Measurements from ENCODE around the gene AKAP6. TPM values are rescaled to one million over a fixed set of nuclear protein-coding genes. Genes with fewer than 3 reads are reported as not detected.
A peak's percentile ranks its signal among the peaks of the same experiment; 100 is the strongest.

AKAP6 gene
- total RNA-seq, 1 donor from 2014 or later: 8.5 TPM

GRCh38 chr14:32492457-32492856, 163.4 kb downstream of the AKAP6 start:
- Mint-ChIP-seq H3K4me1 (peaks cover 20% of the 10 kb centered on the region), H3K4me3 (no peak overlapping the region), H3K27me3 (ENCODE audit: low read depth) (no peaks in the 10 kb centered on the region), H3K27ac (no peak overlapping the region), H3K36me3 (no peaks in the 10 kb centered on the region), H3K9me3 (no peaks in the 10 kb centered on the region)
- DNase-seq (ENCODE audit: low spot score in 2 of 2, unreplicated experiment in 2 of 2): no peak
- TF ChIP-seq CTCF (IDR thresholded peaks at IDR 0.05; ENCODE audit: unreplicated experiment): no peak

DNA sequence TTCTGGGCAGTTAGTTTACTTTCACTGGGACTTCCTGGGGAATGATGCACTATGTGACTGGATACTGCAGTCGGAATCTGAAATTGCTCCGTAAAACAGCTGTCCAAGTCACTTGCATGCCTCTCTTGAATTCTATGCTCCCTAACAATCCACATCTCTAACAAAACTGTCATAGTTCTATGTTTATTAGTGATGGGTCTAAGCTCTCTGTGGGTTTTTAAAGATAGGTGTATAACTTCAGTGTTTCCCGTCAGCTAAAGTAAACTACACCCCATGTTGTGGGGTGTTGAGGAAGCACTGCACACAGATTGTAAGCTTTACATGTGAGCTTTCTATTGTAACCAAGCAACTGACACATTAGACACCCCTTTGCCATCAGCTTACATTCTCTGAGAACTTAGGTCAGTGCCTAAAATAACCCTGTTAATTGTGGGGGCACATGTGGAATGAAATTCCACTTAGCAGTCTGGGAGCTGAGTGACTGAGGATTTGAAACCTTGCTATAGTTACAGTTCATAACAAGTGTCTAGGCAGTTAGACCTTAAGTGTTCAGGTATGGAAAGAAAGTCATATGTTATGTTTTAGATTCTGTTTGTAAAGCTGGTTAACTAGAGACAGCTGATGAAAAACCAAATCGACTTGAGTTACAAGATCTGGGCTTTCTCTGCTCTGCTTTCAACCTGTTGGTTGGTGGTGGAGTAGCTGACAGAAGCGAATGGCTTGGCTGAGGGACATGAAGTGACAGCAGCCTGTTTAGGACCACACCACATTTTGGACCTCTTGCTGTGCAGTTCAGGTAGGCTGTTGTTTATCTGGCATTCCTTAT, 165.7 kb downstream of the AKAP6 start:
- no peaks in the 10 kb centered on the region for H3K36me3 Mint-ChIP-seq
- no peak for TF ChIP-seq CTCF (IDR thresholded peaks at IDR 0.05; ENCODE audit: unreplicated experiment)
- H3K4me3 Mint-ChIP-seq: no peak overlapping the region
- no peaks in the 10 kb centered on the region for H3K9me3 Mint-ChIP-seq
- no peaks in the 10 kb centered on the region for H3K27me3 Mint-ChIP-seq (ENCODE audit: low read depth)
- H3K4me1 Mint-ChIP-seq: peaks cover 20% of the 10 kb centered on the region
- DNase-seq (ENCODE audit: low spot score in 2 of 2, unreplicated experiment in 2 of 2): no peak
- H3K27ac Mint-ChIP-seq: no peak overlapping the region

DNA sequence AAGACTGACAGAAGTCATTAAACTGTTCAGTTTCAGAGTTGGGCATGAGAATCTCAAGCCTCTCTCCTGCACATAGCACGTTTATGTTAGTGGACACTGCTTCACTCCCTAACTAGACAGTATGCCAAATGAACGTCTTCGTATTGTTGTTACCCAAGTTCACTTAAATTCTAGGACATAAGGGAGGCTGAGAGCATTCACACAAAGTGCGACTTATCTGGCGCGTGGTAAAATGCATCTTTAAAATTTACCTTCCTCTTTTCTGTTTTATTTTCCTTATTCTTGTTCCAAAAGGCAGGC, 166.3 kb downstream of the AKAP6 start:
- TF ChIP-seq CTCF (IDR thresholded peaks at IDR 0.05; ENCODE audit: unreplicated experiment): no peak
- Mint-ChIP-seq H3K9me3 (no peaks in the 10 kb centered on the region), H3K36me3 (no peaks in the 10 kb centered on the region), H3K27me3 (ENCODE audit: low read depth) (no peaks in the 10 kb centered on the region), H3K4me3 (no peak overlapping the region), H3K4me1 (peaks cover 24% of the 10 kb centered on the region), H3K27ac (peak overlapping the region; percentile 13)
- no peak for DNase-seq (ENCODE audit: low spot score in 2 of 2, unreplicated experiment in 2 of 2)

DNA sequence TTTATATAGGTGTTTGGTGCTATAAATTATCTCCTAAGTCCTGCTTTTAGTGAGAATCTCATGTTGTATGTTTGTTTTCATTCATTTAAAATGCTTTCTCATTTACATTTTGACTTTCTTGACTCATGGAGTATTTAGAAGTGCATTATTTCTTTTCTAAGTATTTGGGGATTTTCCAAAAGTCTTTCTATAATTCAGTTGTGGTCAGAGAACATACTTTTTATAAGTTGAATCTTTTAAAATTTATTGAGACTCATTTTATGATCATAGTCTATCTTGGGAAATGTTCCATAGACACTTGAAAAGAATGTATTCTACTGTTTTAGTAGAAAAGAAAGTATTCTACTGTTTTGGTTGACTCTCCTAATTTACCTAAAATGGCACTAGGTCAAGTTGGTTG, 168.2 kb downstream of the AKAP6 start:
- H3K4me3 Mint-ChIP-seq: no peak overlapping the region
- H3K9me3 Mint-ChIP-seq: no peaks in the 10 kb centered on the region
- H3K27me3 Mint-ChIP-seq (ENCODE audit: low read depth): no peaks in the 10 kb centered on the region

DNA sequence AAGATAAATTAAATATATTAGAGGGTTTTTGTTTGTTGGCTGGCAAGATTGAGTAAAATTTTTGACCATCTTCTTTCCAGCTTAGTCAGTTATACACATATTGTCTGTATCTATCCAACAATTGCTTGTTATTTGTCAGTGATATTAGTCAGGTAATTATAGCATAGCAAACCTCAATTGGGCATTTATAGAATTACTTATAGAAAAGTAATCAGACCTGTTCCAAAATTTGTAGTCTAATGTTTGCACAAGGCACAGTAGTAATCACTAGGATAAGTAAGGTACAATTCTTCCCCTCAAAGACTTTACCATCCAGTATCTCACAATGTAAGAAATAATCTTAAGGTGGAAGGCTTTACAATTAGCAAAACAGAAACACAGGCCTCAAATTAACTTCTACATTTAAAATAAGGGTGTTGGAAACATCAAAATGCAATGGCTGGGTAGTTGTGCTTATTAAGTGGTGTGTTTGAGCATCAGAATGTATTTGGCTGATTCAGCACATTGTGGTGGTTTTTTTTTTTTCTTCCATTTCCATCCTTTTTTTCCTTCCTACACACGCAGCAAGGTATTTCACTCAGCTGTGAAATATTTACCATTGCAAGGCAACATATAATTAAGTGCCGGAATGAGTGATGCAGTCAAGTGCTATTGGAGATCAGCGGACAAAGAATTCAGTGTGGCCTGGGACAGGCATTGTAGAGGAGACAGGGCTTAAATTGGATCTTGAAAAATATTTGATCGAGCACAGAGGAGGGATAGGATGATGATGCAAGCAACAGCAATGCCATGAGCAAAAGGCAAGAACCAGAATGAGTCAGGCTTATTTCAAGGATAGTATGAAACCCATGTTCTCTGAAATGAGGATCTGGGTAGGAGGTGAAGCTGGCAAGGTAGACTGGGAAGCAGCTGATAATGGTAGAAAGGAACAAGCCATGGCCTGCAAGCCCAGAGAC, 178.2 kb downstream of the AKAP6 start:
- Mint-ChIP-seq H3K36me3 (no peaks in the 10 kb centered on the region), H3K9me3 (peaks cover 3% of the 10 kb centered on the region), H3K4me1 (peaks cover 27% of the 10 kb centered on the region), H3K27ac (peak overlapping the region; percentile 18), H3K27me3 (ENCODE audit: low read depth) (no peaks in the 10 kb centered on the region), H3K4me3 (no peak overlapping the region)
- DNase-seq (ENCODE audit: low spot score in 2 of 2, unreplicated experiment in 2 of 2): no peak
- no peak for TF ChIP-seq CTCF (IDR thresholded peaks at IDR 0.05; ENCODE audit: unreplicated experiment)

More for the DNA sequence above, 168.2 kb downstream of the AKAP6 start:
- no peak for DNase-seq (ENCODE audit: low spot score in 2 of 2, unreplicated experiment in 2 of 2)
- Mint-ChIP-seq H3K27ac (peak overlapping the region; percentile 34), H3K4me1 (peaks cover 20% of the 10 kb centered on the region), H3K36me3 (no peaks in the 10 kb centered on the region)
- no peak for TF ChIP-seq CTCF (IDR thresholded peaks at IDR 0.05; ENCODE audit: unreplicated experiment)

Measured in mesothelial cell of epicardium (in vitro differentiated cells).